ENCODE results near the gene UBN1. TPM values are rescaled to one million over a fixed set of nuclear protein-coding genes. Genes with fewer than 3 reads are reported as not detected.

Gene UBN1
- total RNA-seq, 1 donor: 37.7 TPM

DNA sequence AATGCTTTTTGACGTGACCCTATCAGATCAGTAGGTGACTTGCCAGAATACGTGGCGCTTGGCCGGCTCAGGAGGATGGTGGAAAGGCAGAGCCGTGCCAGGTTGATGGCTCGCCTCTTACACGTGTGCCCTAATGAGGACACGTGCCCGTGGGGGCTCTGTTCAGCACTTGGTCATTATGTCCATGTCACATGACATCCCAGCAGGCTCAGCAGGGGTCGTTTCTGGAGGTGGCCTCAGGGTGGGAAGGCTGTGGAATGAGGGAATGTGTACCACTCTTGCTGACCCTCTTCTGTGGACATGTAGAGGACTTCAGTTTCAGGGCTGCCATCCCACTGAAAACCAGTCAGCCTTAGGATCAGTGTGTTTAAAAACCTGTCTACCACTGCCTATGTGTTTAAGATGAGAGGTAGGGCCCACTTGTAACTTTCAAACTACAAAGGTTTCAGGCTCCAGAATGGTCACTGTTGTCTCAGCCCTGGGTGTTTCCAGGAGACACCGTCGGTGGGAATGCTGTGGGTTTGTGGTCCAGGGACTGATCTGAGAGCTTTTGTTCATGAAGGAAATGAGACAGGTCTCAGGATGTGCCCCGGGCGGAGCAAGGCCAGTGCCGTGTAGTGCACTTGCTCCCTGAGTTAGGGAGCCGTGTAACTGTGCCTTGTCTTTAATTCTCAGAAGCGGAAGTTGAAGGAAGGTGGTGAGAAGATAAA lies 12.1 kb downstream of the UBN1 start:
- TF ChIP-seq, protein P1, sequence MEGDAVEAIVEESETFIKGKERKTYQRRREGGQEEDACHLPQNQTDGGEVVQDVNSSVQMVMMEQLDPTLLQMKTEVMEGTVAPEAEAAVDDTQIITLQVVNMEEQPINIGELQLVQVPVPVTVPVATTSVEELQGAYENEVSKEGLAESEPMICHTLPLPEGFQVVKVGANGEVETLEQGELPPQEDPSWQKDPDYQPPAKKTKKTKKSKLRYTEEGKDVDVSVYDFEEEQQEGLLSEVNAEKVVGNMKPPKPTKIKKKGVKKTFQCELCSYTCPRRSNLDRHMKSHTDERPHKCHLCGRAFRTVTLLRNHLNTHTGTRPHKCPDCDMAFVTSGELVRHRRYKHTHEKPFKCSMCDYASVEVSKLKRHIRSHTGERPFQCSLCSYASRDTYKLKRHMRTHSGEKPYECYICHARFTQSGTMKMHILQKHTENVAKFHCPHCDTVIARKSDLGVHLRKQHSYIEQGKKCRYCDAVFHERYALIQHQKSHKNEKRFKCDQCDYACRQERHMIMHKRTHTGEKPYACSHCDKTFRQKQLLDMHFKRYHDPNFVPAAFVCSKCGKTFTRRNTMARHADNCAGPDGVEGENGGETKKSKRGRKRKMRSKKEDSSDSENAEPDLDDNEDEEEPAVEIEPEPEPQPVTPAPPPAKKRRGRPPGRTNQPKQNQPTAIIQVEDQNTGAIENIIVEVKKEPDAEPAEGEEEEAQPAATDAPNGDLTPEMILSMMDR (IDR thresholded peaks at IDR 0.05; ENCODE audit: insufficient read depth, low read length): no peak
- H3K4me3 ChIP-seq (ENCODE audit: low read depth, low read length): no peak overlapping the region
- no peak for DNase-seq (ENCODE audit: low read depth)

DNA sequence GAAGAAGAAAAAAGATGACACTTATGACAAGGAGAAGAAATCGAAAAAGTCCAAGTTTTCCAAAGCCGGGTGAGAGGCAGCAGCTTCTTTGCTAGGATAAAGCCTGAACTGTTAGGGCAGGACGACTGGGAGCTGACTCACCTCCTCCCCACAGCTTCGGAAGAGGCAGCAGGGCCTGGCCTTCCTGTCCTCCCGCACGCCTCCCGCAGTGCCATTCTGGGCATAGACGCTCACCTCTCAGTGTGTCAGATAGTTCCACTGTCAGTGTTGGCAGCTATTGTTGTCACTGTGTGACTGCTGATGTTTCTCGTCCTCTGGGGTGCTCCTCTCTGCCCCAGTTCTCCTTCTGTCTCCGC lies 12.6 kb downstream of the UBN1 start:
- TF ChIP-seq, protein P1 (IDR thresholded peaks at IDR 0.05; ENCODE audit: insufficient read depth, low read length): no peak
- no peak for DNase-seq (ENCODE audit: low read depth)
- no peak overlapping the region for H3K4me3 ChIP-seq (ENCODE audit: low read depth, low read length)

DNA sequence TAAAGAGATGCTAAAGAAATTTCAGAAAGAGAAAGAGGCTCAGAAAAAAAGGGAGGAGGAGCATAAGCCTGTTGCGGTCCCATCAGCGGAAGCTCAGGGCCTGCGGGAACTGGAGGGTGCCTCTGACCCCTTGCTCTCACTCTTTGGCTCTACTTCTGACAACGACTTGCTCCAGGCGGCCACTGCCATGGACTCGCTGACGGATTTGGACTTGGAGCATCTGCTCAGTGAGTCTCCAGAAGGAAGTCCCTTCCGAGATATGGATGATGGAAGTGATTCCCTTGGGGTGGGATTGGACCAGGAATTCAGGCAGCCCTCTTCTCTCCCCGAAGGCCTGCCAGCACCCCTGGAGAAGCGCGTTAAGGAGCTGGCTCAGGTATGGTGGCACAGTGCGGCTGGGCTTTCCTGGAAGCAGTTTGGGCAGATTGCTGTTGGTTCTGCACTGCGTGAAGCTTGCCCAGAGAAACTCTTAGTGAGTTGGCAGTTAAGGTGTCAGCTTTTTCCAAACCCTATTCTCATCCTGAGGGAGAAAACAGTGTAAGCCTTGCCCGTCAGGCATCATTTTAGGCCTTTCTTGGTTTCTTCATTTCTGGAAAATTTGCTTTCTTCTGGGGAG lies 13.6 kb downstream of the UBN1 start:
- H3K4me3 ChIP-seq (ENCODE audit: low read depth, low read length): no peak overlapping the region
- TF ChIP-seq, protein P1 (IDR thresholded peaks at IDR 0.05; ENCODE audit: insufficient read depth, low read length): no peak
- DNase-seq (ENCODE audit: low read depth): no peak

DNA sequence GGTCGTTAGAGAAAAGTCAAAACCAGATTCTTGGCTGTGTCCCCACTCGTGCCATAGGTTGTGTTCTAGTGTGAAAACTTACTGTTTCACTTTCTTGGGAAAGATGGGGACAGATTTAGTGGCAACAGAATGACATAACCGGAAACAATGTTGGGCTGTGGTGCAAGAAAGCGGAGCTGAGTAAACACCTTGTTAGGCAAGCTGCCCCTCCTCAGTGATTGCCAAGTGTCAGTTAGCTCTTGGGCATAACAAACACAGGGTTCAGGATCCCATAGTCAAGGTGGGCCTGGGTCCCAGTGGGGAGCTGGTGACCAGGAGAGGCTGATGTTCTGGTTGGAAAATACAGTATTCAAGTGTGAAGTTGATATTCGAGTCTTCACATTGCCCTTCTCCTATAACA lies 15.4 kb downstream of the UBN1 start:
- H3K4me3 ChIP-seq (ENCODE audit: low read depth, low read length): no peak overlapping the region
- TF ChIP-seq, protein P1 (IDR thresholded peaks at IDR 0.05; ENCODE audit: insufficient read depth, low read length): no peak
- DNase-seq (ENCODE audit: low read depth): no peak

DNA sequence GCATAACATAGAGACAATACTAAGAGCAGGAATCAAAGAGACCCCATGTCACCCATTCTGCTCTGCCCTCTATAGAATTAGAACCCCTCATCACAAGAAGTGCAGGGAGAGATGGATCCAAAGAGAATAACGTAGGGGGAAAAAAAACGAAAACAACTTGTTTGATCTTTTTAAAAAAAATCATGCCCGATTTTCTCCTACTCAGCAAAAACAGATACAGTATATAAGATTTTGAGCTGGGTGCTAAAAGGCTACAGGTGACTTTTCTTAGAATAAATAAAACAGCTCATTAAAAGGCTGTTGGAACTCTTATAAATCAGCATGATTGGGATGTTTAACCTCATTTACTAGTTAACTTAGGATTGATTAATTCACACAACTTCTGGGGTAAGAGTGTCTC lies 17.4 kb downstream of the UBN1 start:
- no peak overlapping the region for H3K4me3 ChIP-seq (ENCODE audit: low read depth, low read length)
- TF ChIP-seq, protein P1 (IDR thresholded peaks at IDR 0.05; ENCODE audit: insufficient read depth, low read length): no peak
- no peak for DNase-seq (ENCODE audit: low read depth)

DNA sequence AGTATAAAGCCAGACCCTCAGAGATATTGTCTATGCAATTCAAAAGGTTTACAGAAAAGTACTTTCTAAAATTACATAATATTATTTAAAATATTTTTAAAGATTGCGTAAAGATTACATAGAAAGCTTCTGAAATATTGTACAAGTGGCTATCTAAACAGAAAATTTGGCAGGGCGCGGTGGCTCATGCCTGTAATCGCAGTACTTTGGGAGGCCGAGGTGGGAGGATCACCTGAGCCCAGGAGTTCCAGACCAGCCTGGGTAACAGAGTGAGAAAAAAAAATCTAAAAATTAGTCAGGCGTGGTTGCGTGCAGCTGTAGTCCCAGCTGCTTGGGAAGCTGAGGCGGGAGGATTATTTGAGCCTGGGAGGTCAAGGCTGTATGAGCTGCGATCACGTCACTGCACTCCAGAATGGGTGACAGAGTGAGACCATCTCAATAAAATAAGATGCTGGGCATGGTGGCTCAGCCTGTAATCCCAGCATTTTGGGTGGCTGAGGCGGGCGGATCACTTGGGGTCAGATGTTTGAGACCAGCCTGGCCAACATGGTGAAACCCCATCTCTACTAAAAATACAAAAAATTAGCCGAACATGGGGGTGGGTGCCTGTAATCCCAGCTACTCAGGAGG lies 18.1 kb downstream of the UBN1 start:
- no peak overlapping the region for H3K4me3 ChIP-seq (ENCODE audit: low read depth, low read length)

More for the DNA sequence above, 18.1 kb downstream of the UBN1 start:
- TF ChIP-seq, protein P1 (IDR thresholded peaks at IDR 0.05; ENCODE audit: insufficient read depth, low read length): no peak
- DNase-seq (ENCODE audit: low read depth): no peak
